HG03460 (cell line): ENCODE data around the gene ECD.

Experiments
- ATAC-seq: cut with Tn5 transposase; IDR thresholded peaks from one replicate; pipeline ENCODE4 v1.9.1; 2021; ENCODE audit not compliant: unreplicated experiment

ECD gene

DNA sequence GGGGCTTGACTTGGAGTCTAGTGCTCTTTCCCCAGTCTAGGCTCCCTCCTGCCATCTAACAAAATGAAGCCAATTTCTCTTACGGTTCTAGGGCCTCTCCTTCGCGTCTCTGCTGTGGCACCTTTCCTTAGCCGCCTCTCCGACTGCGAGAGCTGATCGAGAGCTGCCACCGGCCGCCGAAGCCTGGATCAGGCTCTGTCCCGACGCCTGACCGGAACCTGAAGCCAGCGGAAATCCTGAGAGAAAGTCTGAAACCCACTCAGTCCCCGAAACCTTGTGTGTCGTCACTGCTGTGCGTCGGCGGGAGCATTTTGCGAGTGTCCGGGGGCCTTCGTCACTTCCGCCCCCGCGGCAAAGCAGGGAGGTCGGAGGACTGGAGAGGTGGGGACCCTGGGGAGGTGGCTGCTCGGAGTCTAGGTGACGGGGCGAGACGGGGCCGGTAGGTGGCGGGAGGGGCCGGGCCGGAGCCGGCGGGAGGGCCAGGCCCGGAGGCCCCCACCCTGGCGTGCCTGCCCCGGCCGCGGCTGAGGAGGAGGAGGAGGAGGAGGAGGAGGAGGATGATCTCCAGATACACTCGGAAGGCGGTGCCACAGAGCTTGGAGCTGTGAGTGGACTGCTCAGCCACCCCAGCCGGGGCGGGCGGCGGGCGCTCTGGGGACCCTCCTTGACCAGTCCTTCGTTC lies at the start of gene ECD, which contains the start of gene FAM149B1:
Gene ECD, minus strand, starts transcription at position 226 of the 682 bp plus-strand sequence. CDS start 4,071 bp downstream, outside the sequence.
Gene FAM149B1, plus strand, starts transcription at position 337 of the 682 bp plus-strand sequence. Its CDS starts 221 bp downstream, at position 558.
- peak; percentile 87 for ATAC-seq

DNA sequence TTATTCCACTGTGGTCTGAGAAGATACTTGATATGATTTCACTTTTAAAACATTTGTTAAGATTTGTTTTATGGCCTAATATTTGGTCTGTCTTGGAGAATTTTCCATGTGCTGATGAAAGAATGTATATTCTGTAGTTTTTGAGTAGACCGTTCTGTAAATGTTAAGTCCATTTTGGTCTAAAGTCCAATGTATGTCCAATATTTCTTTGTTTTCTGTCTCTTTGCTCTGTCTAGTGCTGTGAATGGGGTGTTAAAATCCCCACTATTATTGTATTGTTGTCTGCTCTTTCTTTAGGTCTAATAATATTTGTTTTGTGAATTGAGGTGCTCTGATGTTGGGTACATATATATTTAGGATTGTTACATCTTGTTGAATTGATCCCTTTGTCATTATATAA lies 47.9 kb upstream of the ECD start:
- no peak for ATAC-seq

DNA sequence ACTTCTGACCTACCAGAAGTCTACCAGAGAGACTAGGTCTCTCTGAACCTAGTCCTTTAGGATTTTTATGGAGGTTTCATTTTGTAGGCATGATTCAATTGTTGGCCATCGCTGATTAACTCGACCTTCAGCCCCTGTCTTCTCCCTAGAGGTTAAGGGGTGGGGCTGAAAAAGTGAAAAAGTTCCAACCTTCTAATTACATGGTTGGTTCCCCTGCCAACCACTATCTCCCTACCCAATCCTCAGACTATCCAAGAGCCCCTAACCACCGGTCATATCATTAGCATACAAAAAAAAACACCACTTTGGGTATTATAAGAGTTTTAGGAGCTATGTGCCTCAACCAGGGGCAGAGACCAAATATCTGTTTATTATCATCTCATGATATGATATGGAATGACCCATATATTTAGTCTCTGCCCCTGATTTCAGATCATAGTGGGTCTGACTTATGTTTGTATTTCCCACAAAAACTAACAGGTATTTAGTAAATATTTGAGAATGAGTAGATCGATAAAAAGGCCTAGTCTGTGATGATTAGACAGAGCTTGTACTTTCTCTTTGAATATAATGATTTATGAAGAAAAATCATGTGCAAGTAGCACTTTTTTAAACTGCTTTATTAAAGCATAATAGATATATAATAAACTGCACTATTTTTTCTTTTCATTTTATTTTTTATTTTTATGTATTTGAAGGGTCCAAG lies 43.5 kb upstream of the ECD start:
- ATAC-seq: no peak

DNA sequence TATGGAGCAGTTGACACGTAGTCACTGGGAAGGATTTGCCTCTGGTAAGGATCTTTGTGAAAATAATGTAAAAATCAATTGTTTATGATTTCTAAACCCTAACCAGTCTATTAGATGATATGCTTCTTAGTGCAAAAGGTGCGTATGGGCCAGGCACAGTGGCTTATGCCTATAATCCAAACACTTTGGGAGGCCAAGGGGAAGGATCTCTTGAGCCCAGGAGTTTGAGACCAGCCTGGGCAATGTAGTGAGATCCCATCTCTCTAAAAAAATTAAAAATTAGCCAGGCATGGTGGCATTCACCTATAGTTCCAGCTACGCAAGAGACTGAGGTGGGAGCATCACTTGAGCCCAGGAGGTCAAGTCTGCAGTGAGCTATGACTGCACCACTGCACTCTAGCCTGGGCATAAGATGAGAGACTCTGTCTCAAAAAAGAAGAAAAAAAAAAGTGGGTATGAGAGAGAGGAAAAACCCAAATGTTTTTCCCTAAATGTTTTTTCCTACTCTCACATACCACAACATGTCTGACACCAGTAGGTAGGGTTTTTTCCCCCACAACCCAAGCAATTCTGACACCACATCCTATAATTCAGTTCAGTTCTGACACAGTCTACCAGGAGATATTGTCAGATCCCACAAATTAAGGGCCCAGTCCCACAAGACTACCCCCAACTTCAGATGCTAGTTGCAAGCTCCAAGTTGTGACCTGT lies 42.7 kb upstream of the ECD start:
- ATAC-seq: no peak

DNA sequence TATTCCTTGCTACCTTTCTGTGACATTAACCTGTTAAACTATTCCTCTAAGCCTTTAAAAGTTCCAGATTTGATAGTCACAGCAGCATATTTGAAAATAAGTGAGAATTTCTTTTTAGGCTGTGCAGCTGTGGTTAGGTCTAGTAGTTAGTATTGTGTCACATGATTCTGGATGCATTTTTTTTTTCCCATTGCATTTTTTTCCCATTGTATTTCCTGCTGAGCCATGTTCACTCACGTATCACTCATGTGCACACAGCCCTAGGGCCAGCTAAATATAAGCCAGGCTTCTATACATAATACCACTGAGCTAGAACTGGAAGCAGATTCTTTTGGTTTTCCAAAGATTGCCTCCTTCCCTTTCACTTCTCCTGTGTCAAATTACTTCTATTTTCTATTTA lies 41.9 kb upstream of the ECD start:
- no peak for ATAC-seq

DNA sequence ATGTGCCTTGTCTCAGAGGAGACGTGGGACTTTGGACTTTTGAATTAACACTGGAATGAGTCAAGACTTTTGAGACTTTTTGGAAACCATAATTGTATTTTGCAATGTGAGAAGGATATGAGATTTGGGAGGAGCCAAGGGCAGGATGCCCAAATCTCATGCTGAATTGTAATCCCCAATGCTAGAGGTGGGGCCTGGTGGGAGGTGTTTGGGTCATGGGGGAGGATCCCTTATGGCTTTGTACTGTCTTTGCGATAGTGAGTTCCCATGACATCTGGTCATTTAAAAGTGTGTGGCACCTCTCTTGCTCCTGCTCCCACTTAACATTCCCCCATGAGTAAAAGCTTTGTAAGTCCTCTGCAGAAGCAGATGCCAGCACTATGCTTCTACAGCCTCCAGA lies 40.1 kb upstream of the ECD start:
- ATAC-seq: no peak

DNA sequence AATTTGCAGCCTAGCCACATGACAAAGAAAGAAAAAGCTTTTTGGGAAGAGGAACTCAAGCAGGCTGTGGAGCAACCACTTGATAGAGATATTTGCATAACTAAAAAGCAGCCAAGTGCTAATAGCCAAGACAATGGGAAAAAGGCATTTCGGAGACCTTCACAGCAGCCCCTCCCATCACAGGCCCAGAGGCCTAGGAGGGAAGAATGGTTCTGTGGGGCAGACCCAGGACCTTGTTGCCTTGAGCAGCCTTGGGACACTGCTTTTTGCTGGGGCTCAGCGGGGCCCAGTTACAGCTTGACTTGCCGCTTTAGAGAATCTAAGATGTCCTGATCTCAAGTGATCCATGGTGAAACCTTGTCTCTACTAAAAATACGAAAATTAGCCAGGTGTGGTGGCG lies 38.6 kb upstream of the ECD start:
- no peak for ATAC-seq

DNA sequence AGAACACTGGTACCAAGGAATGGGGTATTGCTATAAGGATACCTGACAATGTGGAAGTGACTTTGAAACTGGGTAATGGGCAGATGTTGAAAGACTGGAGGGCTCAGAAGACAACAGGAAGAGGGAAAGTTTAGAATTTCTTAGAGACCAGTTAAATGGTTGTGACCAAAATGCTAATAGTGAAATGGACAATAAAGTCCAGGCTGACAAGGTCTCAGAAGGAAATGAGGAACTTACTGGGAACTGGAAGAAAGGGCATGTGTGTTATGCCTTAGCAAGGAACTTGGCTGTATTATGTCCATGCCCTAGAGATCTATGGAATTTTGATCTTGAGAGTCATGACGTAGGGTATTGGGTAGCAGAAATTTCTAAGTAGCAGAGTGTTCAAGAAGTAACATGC lies 38.1 kb upstream of the ECD start:
- no peak for ATAC-seq

DNA sequence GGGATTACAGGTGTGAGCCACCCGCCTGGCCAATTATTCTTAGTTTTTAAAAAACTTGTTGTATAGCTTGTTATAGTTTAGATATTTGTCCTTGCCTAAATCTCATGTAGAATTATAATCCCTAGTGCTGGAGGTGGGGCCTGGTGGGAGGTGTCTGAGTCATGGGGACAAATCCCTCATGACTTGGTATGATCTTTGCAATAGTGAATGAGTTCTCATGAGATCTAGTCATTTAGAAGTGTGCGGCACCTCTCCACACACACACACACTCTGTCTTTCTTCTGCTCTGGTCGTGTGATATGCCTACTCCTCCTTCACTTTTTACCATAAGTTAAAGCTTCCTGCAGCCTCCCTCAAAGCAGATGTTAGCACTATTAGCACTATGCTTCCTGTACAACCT lies 37.3 kb upstream of the ECD start:
- no peak for ATAC-seq

DNA sequence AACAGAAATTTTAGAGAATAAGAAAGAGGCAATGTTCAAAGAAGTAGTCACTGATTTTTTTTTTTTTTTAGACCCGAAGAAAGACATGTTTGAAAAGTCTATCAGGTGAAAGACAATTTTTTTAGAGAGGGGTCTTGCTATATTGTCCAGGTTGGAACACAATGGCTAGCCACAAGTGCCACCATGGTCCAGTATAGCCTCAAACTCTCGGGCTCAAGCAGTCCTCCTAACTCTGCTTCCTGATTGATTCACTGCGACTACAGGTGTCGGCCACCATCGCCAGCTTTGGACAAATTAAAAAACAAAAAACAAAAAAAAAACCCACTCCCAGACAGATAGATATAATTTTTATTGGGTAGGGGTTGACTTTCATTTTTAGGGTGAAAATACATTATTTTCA lies 22.4 kb upstream of the ECD start:
- no peak for ATAC-seq

DNA sequence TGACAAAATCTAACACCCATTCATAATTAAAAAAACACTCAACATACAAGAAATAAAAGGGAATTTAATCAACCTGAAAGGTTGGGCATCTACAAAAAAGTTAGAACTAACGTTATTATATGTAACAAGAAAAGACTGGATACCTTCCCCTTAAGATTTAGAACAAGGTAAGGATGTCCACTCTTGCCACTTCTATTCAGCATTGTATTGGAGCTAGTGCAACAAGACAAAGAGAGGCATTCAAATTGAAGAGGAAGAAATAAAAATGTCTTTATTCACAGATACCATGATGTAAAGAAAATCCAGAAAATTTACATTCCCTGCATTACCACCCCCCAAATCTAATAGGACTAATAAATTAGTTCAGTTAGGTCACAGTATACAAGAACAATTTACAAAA lies 18.5 kb upstream of the ECD start:
- no peak for ATAC-seq

DNA sequence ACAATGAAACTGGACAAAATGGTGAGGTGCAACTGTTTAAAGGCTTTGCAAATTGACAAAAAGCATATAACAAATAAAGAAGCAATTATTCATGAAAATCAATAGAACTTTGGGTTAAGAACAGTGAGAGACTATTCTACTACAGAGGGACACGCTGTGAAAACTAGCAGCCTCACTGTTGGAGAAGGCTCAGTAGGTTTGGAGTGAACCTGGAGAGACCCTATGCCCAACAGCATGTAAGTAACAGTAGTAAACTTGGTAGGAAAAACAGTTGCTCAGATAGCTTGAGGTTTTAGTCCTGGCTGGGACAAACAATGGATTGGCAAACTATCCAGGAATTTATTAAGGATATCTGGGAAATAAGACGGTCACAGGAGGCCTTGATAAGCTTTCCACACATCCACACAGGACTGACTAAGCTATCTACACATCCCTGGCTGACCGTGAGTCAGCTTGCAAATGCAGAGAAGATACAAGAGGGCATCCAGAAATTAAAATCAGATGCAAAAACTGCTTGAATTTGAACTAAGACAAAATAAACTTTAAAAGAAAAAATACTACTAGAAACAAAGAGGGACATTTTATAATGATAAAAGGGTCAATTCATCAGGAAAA lies 16.0 kb upstream of the ECD start:
- no peak for ATAC-seq

DNA sequence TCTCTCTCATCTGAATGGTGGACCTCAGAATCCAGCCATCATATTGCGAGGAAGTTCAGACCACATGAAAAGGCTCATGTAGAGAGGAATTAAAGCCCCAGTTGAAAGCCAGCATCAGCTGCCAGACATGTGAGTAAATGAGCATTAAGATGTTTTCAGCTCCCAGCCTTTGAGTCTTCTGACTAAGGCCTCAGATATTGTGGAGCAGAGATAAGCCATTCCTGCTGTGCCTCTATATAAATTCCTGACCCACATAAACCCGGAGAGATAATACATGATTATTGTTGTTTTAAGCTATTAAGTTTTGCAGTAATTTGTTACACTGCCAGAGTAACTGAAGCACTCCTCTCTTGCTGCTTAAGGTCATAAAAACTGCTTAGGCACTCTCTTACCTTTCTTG lies 14.8 kb upstream of the ECD start:
- no peak for ATAC-seq

DNA sequence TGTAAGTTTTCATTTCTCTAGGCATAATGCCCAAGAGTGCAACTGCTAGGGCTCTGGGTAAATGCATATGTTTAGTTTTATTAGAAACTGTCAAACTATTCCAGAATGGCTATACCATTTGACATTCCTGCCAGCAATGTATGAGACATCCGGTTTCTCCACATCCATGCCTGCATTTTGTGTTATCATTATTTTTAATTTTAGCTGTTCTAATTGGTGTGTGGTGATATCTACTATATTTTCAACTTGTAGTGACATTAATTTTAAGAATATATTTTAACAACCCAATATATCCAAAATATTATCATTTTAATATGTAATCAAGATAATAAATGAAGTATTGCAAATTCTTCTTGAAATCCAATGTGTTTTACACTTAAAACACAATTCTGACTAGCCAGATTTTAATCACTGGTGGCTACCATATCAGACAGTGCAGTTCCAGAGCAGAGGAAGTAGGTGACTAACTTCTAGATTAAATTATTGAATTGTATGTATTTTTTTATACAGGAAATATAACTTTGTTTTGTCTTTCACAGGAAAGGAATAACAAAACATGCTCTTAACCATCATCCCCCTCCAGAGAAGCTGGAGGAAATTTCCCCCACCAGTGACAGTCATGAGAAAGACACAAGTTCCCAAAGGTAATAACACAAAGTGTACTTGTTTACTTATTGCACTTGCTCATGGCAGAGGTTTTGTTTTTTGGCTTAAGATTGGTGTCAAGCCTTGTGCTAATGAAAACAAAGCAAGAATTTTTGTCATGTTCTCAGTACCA lies 6.5 kb upstream of the ECD start:
- ATAC-seq: no peak

DNA sequence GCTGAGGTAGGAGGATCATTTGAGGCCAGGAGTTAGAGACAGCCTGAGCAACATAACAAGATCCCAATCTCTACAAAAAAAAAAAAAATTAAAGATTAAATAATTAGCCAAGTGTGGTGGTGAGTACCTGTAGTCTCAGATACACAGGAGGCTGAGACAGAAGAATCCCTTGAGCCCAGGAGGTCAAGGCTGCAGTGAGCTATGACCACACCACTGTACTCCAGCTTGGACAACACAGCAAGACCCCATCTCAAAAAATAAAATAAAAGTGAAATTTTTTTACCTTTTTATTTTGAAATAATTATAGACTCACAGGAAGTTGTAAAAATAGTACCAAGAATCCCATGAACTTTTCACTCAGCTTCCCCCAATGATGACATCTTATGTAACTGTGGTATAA lies 5.1 kb upstream of the ECD start:
- no peak for ATAC-seq

DNA sequence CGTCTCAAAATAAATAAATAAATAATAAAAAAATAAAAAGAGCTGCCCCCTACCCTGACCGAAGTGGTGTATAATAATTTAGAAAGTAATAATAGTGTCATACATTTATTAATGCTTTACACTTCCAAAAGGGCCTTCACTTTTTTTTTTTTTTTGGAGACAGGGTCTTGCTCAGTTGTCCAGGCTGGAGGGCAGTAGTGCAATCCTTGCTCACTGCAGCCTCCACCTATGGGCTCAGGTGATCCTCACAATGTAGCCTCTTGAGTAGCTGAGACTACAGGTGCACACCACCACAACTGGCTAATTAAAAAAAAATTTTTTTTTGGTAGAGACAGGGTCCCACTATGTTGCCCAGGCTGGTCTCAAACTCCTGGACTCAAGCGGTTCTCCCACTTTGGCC lies 1.5 kb upstream of the ECD start:
- ATAC-seq: no peak

DNA sequence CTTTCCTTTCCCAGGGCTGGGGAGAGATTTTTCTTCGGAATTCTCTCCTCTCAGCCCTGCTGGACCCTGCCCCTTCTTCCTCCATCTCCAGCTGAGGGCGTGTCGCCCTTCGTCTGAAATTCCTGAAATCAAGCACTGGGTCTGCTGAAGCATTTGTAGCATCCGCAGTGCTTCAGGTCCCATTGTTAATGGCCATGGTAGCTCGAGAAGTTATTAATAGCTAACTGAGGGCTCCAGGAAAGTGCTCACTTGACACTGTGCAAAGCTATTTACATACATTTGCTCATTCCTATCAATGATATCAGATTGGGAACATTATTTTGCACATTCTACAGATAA lies 626 bp upstream of the ECD start:
- ATAC-seq: peak; percentile 18

DNA sequence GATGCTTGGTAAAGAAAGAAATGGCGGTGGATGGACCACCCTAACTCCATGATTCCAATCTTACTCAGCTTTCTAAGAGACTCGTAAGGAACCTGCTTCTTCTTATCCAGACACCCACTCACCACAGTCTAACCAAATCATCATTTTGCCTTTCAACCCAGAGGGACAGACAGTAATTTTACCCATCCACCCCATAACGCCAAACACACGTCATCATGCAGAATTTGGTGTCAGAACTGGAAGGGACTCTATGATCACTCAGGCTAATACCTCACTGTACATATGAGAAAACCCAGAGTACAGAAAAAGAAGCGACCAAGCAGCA lies 388 bp downstream of the ECD start:
- no peak for ATAC-seq

DNA sequence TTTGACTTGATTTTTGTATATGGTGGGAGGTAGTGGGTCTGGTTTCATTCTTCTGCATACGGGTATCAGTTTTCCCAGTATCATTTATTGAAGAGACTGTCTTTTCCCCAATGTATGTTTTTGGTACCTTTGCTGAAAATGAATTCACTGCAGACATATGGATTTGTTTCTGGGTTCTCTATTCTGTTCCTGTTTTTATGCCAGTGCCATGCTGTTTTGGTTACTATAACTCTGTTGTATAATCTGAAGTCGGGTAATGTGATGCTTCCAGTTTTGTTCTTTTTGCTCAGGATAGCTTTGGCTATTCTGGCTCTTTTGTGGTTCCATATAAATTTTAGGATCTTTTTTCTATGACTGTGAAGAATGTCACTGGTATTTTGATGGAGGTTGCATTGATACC lies 836 bp downstream of the ECD start:
- no peak for ATAC-seq

DNA sequence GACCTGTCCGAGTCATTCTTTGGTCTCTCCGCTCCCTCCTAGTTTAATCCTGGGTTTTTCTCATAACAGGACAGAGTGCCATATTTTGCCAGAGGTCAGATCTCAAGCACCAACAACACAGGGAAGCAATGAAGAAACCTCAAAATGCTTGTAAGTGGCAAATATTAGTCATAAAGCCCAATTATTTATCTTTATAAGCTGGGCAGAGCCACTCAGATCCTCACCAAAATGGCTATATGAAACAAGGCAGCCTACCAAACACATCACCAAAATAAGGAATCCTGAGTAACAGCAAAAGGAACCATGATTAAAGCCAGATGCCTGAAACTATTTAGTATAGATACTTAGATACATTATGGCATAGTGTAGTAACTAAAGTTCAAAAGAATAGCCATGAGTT lies 4.7 kb downstream of the ECD start:
- no peak for ATAC-seq

DNA sequence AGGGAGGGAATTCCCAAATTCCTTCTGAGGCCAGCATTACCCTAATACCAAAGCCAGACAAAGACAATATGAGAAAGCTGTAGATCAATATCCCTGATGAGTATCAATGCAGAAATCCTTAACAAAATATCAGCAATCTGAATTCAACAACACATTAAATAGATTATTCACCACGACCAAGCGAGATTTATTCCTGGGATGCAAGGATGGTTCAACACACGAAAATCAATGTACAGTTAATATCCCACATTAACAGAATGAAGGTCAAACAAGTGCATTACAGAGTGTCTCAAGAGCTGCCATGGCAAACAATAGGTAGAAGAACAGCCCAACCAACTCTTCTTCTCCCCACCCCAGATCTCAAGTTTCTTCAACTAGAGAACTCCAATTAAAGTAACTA lies 6.1 kb downstream of the ECD start:
- ATAC-seq: no peak
